ENCODE data around the gene SOWAHC.

SOWAHC gene

GRCh38 chr2:109645412-109646184 is 31.4 kb downstream of the SOWAHC start:
- no peak for DNase-seq (ENCODE audit: extremely low read depth in 1 of 2, low read depth in 1 of 2)

GRCh38 chr2:109646961-109647360 is 32.8 kb downstream of the SOWAHC start:
- no peak for DNase-seq (ENCODE audit: extremely low read depth in 1 of 2, low read depth in 1 of 2)

GRCh38 chr2:109647636-109648035 is 33.5 kb downstream of the SOWAHC start:
- no peak for DNase-seq (ENCODE audit: extremely low read depth in 1 of 2, low read depth in 1 of 2)

- no peak for DNase-seq (ENCODE audit: extremely low read depth in 1 of 2, low read depth in 1 of 2)
These were observed 33.9 kb downstream of the SOWAHC start for GRCh38 chr2:109648041-109648527.

GRCh38 chr2:109649736-109650695 is 35.9 kb downstream of the SOWAHC start:
- DNase-seq (ENCODE audit: extremely low read depth in 1 of 2, low read depth in 1 of 2): no peak

- no peak for DNase-seq (ENCODE audit: extremely low read depth in 1 of 2, low read depth in 1 of 2)
These were observed 40.3 kb downstream of the SOWAHC start for GRCh38 chr2:109654326-109655050.

GRCh38 chr2:109655287-109655686 is 41.1 kb downstream of the SOWAHC start:
- no peak for DNase-seq (ENCODE audit: extremely low read depth in 1 of 2, low read depth in 1 of 2)

- no peak for DNase-seq (ENCODE audit: extremely low read depth in 1 of 2, low read depth in 1 of 2)
These were observed 45.4 kb downstream of the SOWAHC start for GRCh38 chr2:109659396-109660045.

GRCh38 chr2:109660046-109660860 is 46.1 kb downstream of the SOWAHC start:
- DNase-seq (ENCODE audit: extremely low read depth in 1 of 2, low read depth in 1 of 2): no peak

GRCh38 chr2:109662889-109663288 is 48.7 kb downstream of the SOWAHC start:
- no peak for DNase-seq (ENCODE audit: extremely low read depth in 1 of 2, low read depth in 1 of 2)

- DNase-seq (ENCODE audit: extremely low read depth in 1 of 2, low read depth in 1 of 2): no peak
These were observed 49.6 kb downstream of the SOWAHC start for GRCh38 chr2:109663721-109664120.

GRCh38 chr2:109666466-109666865 is 52.3 kb downstream of the SOWAHC start:
- no peak for DNase-seq (ENCODE audit: extremely low read depth in 1 of 2, low read depth in 1 of 2)
